Erythroblast (primary cell): Measurements from ENCODE around the gene PTPRR.

Source experiments
- GATA1 ChIP-seq: IDR thresholded peaks from 2 replicates; pipeline ENCODE4 v1.6.1; 2011; ENCODE audit warnings: low read depth, mild to moderate bottlenecking, control low read depth, low read length, moderate library complexity
- POLR2A ChIP-seq: IDR thresholded peaks from 2 replicates; pipeline ENCODE4 v1.6.1; 2011; ENCODE audit warnings: mild to moderate bottlenecking, low read length

GRCh38 chr12:70826156-70826555 is 94.4 kb downstream of the PTPRR start:
- TF ChIP-seq POLR2A (no peak), GATA1 (no peak)
